CD8-positive, alpha-beta memory T cell (primary cell): ENCODE data around the gene MGMT. TPM values are rescaled to one million over a fixed set of nuclear protein-coding genes. Genes with fewer than 3 reads are reported as not detected.
A peak's percentile ranks its signal among the peaks of the same experiment; 100 is the strongest.

ENCODE experiments used
- CTCF ChIA-PET: fragments of 350-600 bp; sonication (Branson Sonifier 250); formaldehyde crosslinking; loops from one replicate; lab custom pipeline; 2021; ENCODE audit warnings: antibody characterized with exemption; lab: Charles Lee
- POLR2A ChIA-PET: fragments of 350-600 bp; sonication (Branson Sonifier 250); formaldehyde crosslinking; loops from one replicate; lab custom pipeline; 2021; ENCODE audit warnings: antibody characterized with exemption; lab: Charles Lee
- DNase-seq, 5 donors: peaks; one replicate each; pipeline versions ENCODE4 v3.0.0 to v3.0.0-alpha.2; 2020 to 2022; ENCODE audit warnings: mixed read lengths in 1 of 5
- H3K27ac ChIP-seq: one replicate; pipeline ENCODE4 v1.7.0; 2013; ENCODE audit warnings: low read depth, mild to moderate bottlenecking, low read length, moderate library complexity
- H3K27me3 ChIP-seq: 2 replicates; pipeline ENCODE4 v1.7.0; 2013; ENCODE audit warnings: low read length, mild to moderate bottlenecking; ENCODE audit not compliant: insufficient read depth, poor library complexity, severe bottlenecking
- H3K36me3 ChIP-seq: 2 replicates; pipeline ENCODE4 v1.7.0; 2013; ENCODE audit warnings: mild to moderate bottlenecking, low read length, moderate library complexity; ENCODE audit not compliant: insufficient read depth
- H3K4me1 ChIP-seq: 2 replicates; pipeline ENCODE4 v1.7.0; 2013; ENCODE audit warnings: mild to moderate bottlenecking, low read length, moderate library complexity; ENCODE audit not compliant: insufficient read depth
- H3K4me3 ChIP-seq: 2 replicates; pipeline ENCODE4 v1.7.0; 2013; ENCODE audit warnings: mild to moderate bottlenecking, low read length
- H3K9me3 ChIP-seq: 2 replicates; pipeline ENCODE4 v1.7.0; 2013; ENCODE audit warnings: mild to moderate bottlenecking, low read length
- H3K27ac Mint-ChIP-seq, 8 donors: one replicate each; pipeline ENCODE4 v1.8.0; 2020 to 2021; ENCODE audit warnings: mixed read lengths in 8 of 8, mild to moderate bottlenecking in 6 of 8, inconsistent platforms in 3 of 8, moderate library complexity in 3 of 8
- H3K27me3 Mint-ChIP-seq, 2 donors: one replicate each; pipeline ENCODE4 v1.8.0; 2020 to 2021; ENCODE audit warnings: mixed read lengths in 2 of 2, mild to moderate bottlenecking in 1 of 2, moderate library complexity in 1 of 2
- H3K36me3 Mint-ChIP-seq, 3 donors: one replicate each; pipeline ENCODE4 v1.8.0; 2020 to 2021; ENCODE audit warnings: mixed read lengths in 3 of 3, inconsistent platforms in 1 of 3, mild to moderate bottlenecking in 1 of 3
- H3K4me1 Mint-ChIP-seq, 3 donors: one replicate each; pipeline ENCODE4 v1.8.0; 2020 to 2021; ENCODE audit warnings: mixed read lengths in 3 of 3, inconsistent platforms in 1 of 3, mild to moderate bottlenecking in 1 of 3
- H3K4me3 Mint-ChIP-seq, 7 donors: one replicate each; pipeline ENCODE4 v1.8.0; 2020 to 2021; ENCODE audit warnings: mixed read lengths in 7 of 7, mild to moderate bottlenecking in 6 of 7, moderate library complexity in 4 of 7, inconsistent platforms in 2 of 7
- H3K9me3 Mint-ChIP-seq, 5 donors: one replicate each; pipeline ENCODE4 v1.8.0; 2020 to 2022; ENCODE audit warnings: mixed read lengths in 5 of 5, mild to moderate bottlenecking in 3 of 5, moderate library complexity in 2 of 5, inconsistent platforms in 1 of 5
- polyA plus RNA-seq: library from polyadenylated mRNA; unstranded; fragments of 300-500 nt; fragmentation: Illumina TruSeq; gene quantifications from one replicate; pipeline ENCODE4 v1.2.3, GENCODE V29; 2021
- total RNA-seq, 2 experiments: library from RNA; stranded (reverse); gene quantifications; one replicate each; pipeline ENCODE4 v1.2.3, GENCODE V29; 2021

MGMT gene
- total and polyA plus RNA-seq, 3 experiments from 2014 or later = 19.7 to 31.7 (median 22.4) TPM

- no peak for DNase-seq
- H3K9me3 Mint-ChIP-seq = no peaks in the 10 kb centered on the region
- CTCF ChIA-PET = no interaction called here
Measured at GRCh38 chr10:129462257-129462795, 4.7 kb upstream of the MGMT start.

GRCh38 chr10:129464251-129464650 lies 2.8 kb upstream of the MGMT start:
- Mint-ChIP-seq H3K27ac (peak overlapping the region in 1 of 8 donors; percentile 15), H3K27me3 (peaks cover 2 to 14% of the 10 kb centered on the region in 2 donors), H3K4me1 (peaks cover 10 to 19% (median 11%) of the 10 kb centered on the region in 3 donors), H3K9me3 (no peaks in the 10 kb centered on the region), H3K36me3 (peaks cover 0 to under 1% (median 0%) of the 10 kb centered on the region in 3 donors), H3K4me3 (peak overlapping the region in 1 of 7 donors; percentile 72)
- ChIA-PET POLR2A (no interaction called here), CTCF (no interaction called here)
- DNase-seq = no peak
- no peaks in the 10 kb centered on the region for H3K27me3 ChIP-seq
- no peaks in the 10 kb centered on the region for H3K36me3 ChIP-seq
- no peak overlapping the region for H3K4me3 ChIP-seq
- H3K27ac ChIP-seq = no peak overlapping the region
- peaks cover 18% of the 10 kb centered on the region for H3K4me1 ChIP-seq
- no peaks in the 10 kb centered on the region for H3K9me3 ChIP-seq

More at GRCh38 chr10:129462257-129462795, 4.7 kb upstream of the MGMT start:
- Histone ChIP-seq H3K4me1 (peaks cover 7% of the 10 kb centered on the region), H3K36me3 (no peaks in the 10 kb centered on the region), H3K9me3 (no peaks in the 10 kb centered on the region), H3K27ac (no peak overlapping the region), H3K4me3 (no peak overlapping the region), H3K27me3 (no peaks in the 10 kb centered on the region)
- H3K27me3 Mint-ChIP-seq = peaks cover 4 to 27% of the 10 kb centered on the region in 2 donors
- no peaks in the 10 kb centered on the region for H3K36me3 Mint-ChIP-seq
- H3K27ac Mint-ChIP-seq = peak overlapping the region in 1 of 8 donors; percentile 60
- H3K4me3 Mint-ChIP-seq = no peak overlapping the region
- peaks cover 0 to 2% (median 0%) of the 10 kb centered on the region in 3 donors for H3K4me1 Mint-ChIP-seq
- POLR2A ChIA-PET = no interaction called here

GRCh38 chr10:129465796-129466702 lies 992 bp upstream of the MGMT start:
- Mint-ChIP-seq H3K9me3 (no peaks in the 10 kb centered on the region), H3K27ac (peak overlapping the region in 4 of 8 donors; percentile 43 to 86 (median 72)), H3K27me3 (peaks cover 2% of the 10 kb centered on the region in 2 donors), H3K36me3 (peaks cover 0 to 9% (median 2%) of the 10 kb centered on the region in 3 donors), H3K4me3 (peak overlapping the region; percentile 61 to 93 (median 81)), H3K4me1 (peaks cover 16 to 28% (median 16%) of the 10 kb centered on the region in 3 donors)
- no peaks in the 10 kb centered on the region for H3K36me3 ChIP-seq
- H3K4me1 ChIP-seq = peaks cover 18% of the 10 kb centered on the region
- CTCF ChIA-PET = no interaction called here
- POLR2A ChIA-PET = interaction anchor here (1.0 to 1.3 kb wide), 3 partner anchors 25 to 645 kb away, joined by 3 to 5 read pairs (median 4); partner anchors contain the start of gene C10orf143
- peak overlapping the region; percentile 84 for H3K4me3 ChIP-seq
- DNase-seq = no peak
- no peaks in the 10 kb centered on the region for H3K9me3 ChIP-seq
- H3K27ac ChIP-seq = no peak overlapping the region
- no peaks in the 10 kb centered on the region for H3K27me3 ChIP-seq

- CTCF ChIA-PET = interaction anchor here (0.8 kb wide), 1 partner anchor 642 kb away, joined by 5 read pairs; no protein-coding TSS in a partner anchor
Measured at GRCh38 chr10:129467359-129468064, 471 bp downstream of the MGMT start.

GRCh38 chr10:129468187-129468586 lies 1.1 kb downstream of the MGMT start:
- Histone ChIP-seq H3K4me1 (peaks cover 18% of the 10 kb centered on the region), H3K4me3 (no peak overlapping the region), H3K27ac (no peak overlapping the region), H3K9me3 (no peaks in the 10 kb centered on the region), H3K36me3 (no peaks in the 10 kb centered on the region), H3K27me3 (no peaks in the 10 kb centered on the region)
- H3K4me1 Mint-ChIP-seq = peaks cover 16 to 29% (median 21%) of the 10 kb centered on the region in 3 donors
- H3K27me3 Mint-ChIP-seq = peaks cover 0 to 2% of the 10 kb centered on the region in 2 donors
- H3K9me3 Mint-ChIP-seq = no peaks in the 10 kb centered on the region
- peaks cover 0 to 22% (median 5%) of the 10 kb centered on the region in 3 donors for H3K36me3 Mint-ChIP-seq
- H3K4me3 Mint-ChIP-seq = peak overlapping the region; percentile 81 to 94 (median 83)
- no peak for DNase-seq
- POLR2A ChIA-PET = no interaction called here
- H3K27ac Mint-ChIP-seq = peak overlapping the region in 4 of 8 donors; percentile 75 to 88 (median 80)
- CTCF ChIA-PET = no interaction called here

More at GRCh38 chr10:129467359-129468064, 471 bp downstream of the MGMT start:
- DNase-seq = no peak
- Histone ChIP-seq H3K4me3 (peak overlapping the region; percentile 66), H3K36me3 (no peaks in the 10 kb centered on the region), H3K27me3 (no peaks in the 10 kb centered on the region), H3K27ac (peak overlapping the region; percentile 67), H3K9me3 (no peaks in the 10 kb centered on the region), H3K4me1 (peaks cover 18% of the 10 kb centered on the region)
- H3K9me3 Mint-ChIP-seq = no peaks in the 10 kb centered on the region
- H3K4me1 Mint-ChIP-seq = peaks cover 16 to 28% (median 21%) of the 10 kb centered on the region in 3 donors
- H3K4me3 Mint-ChIP-seq = peak overlapping the region; percentile 81 to 94 (median 83)
- peak overlapping the region; percentile 75 to 94 (median 82) for H3K27ac Mint-ChIP-seq
- H3K27me3 Mint-ChIP-seq = peaks cover 0 to 2% of the 10 kb centered on the region in 2 donors
- peaks cover 0 to 21% (median 5%) of the 10 kb centered on the region in 3 donors for H3K36me3 Mint-ChIP-seq
- POLR2A ChIA-PET = interaction anchor here (1.0 to 1.3 kb wide), 4 partner anchors 23 to 644 kb away, joined by 3 to 5 read pairs (median 4); partner anchors contain the start of gene C10orf143

- no peaks in the 10 kb centered on the region for H3K9me3 Mint-ChIP-seq
- peaks cover 0 to 24% (median 5%) of the 10 kb centered on the region in 3 donors for H3K36me3 Mint-ChIP-seq
- Histone ChIP-seq H3K4me3 (no peak overlapping the region), H3K36me3 (no peaks in the 10 kb centered on the region), H3K9me3 (no peaks in the 10 kb centered on the region), H3K27me3 (no peaks in the 10 kb centered on the region), H3K4me1 (peaks cover 18% of the 10 kb centered on the region), H3K27ac (no peak overlapping the region)
- peaks cover 21 to 48% (median 29%) of the 10 kb centered on the region in 3 donors for H3K4me1 Mint-ChIP-seq
- no peak overlapping the region for H3K27ac Mint-ChIP-seq
- H3K27me3 Mint-ChIP-seq = peaks cover 0 to 1% of the 10 kb centered on the region in 2 donors
- ChIA-PET POLR2A (no interaction called here), CTCF (interaction anchor here (1.4 kb wide), 1 partner anchor 641 kb away, joined by 3 read pairs; the partner anchor contains the start of gene C10orf143)
- H3K4me3 Mint-ChIP-seq = peak overlapping the region in 2 of 7 donors; percentile 21 to 79
- DNase-seq = no peak
Measured at GRCh38 chr10:129470103-129470851, 3.2 kb downstream of the MGMT start.
